ENCODE measurements around the gene SEC61G.

GRCh38 chr7:54725255-54725654 lies 33.8 kb downstream of the SEC61G start:
- TF ChIP-seq CTCF (IDR thresholded peaks at IDR 0.05) (no peak), POLR2A (IDR thresholded peaks at IDR 0.05) (no peak)
